Liver (tissue), 9 donors: ENCODE measurements around the gene CSTPP1. TPM values are rescaled to one million over a fixed set of nuclear protein-coding genes. Genes with fewer than 3 reads are reported as not detected.

ENCODE experiments used
- DNase-seq: peaks from one replicate; pipeline ENCODE4 v3.0.0-alpha.2; 2017; ENCODE audit warnings: low spot score
- H3K27ac ChIP-seq, 2 donors: one replicate each; pipeline ENCODE4 v1.7.0; 2013; ENCODE audit warnings: inconsistent platforms in 2 of 2, low read length in 2 of 2, control low read depth in 1 of 2, low read depth in 1 of 2, mild to moderate bottlenecking in 1 of 2
- H3K27me3 ChIP-seq, 4 donors: one replicate each; pipeline versions ENCODE4 v1.6.1 to v1.7.0; 2013; ENCODE audit warnings: low read length in 3 of 4, inconsistent platforms in 1 of 4, mild to moderate bottlenecking in 1 of 4, moderate library complexity in 1 of 4; ENCODE audit not compliant: control insufficient read depth in 4 of 4, insufficient read depth in 4 of 4
- H3K36me3 ChIP-seq, 4 donors: one replicate each; pipeline versions ENCODE4 v1.6.1 to v1.7.0; 2013; ENCODE audit warnings: low read length in 3 of 4, mild to moderate bottlenecking in 3 of 4, low read depth in 1 of 4, moderate library complexity in 1 of 4; ENCODE audit not compliant: control insufficient read depth in 4 of 4, insufficient read depth in 3 of 4
- H3K4me1 ChIP-seq, 4 donors: one replicate each; pipeline versions ENCODE4 v1.6.1 to v1.7.0; 2013; ENCODE audit warnings: low read length in 3 of 4, mild to moderate bottlenecking in 3 of 4, moderate library complexity in 1 of 4; ENCODE audit not compliant: control insufficient read depth in 4 of 4, insufficient read depth in 4 of 4
- H3K4me3 ChIP-seq, 3 donors: one replicate each; pipeline versions ENCODE4 v1.6.1 to v1.7.0; 2013; ENCODE audit warnings: low read length in 3 of 3, control low read depth in 1 of 3, low read depth in 1 of 3, mild to moderate bottlenecking in 1 of 3
- H3K9ac ChIP-seq, 2 donors: one replicate each; pipeline ENCODE4 v1.7.0; 2013; ENCODE audit warnings: low read length in 2 of 2, mild to moderate bottlenecking in 2 of 2, moderate library complexity in 2 of 2, control low read depth in 1 of 2, low read depth in 1 of 2
- H3K9me3 ChIP-seq, 4 donors: one replicate each; pipeline versions ENCODE4 v1.6.1 to v1.7.0; 2013; ENCODE audit warnings: low read length in 3 of 4; ENCODE audit not compliant: control insufficient read depth in 4 of 4
- CTCF ChIP-seq: fragments of 150-350 bp; IDR thresholded peaks from 2 replicates; pipeline ENCODE4 v1.5.1; 2017; ENCODE audit warnings: improper control_type of control experiment, low read depth, low read length; ENCODE audit not compliant: missing input control
- EGR1 ChIP-seq, 2 donors: IDR thresholded peaks; 2 replicates each; pipeline ENCODE4 v1.6.1; 2016 to 2018; ENCODE audit warnings: antibody characterized with exemption in 2 of 2, low read depth in 2 of 2
- FOXA1 ChIP-seq: IDR thresholded peaks from 2 replicates; pipeline ENCODE4 v1.6.1; 2016; ENCODE audit warnings: antibody characterized with exemption
- FOXA2 ChIP-seq: IDR thresholded peaks from 2 replicates; pipeline ENCODE4 v1.6.1; 2016; ENCODE audit warnings: antibody characterized with exemption
- GABPA ChIP-seq, 2 donors: IDR thresholded peaks in 1 of 2; conservative IDR thresholded peaks in 1 of 2; 2 replicates each; pipeline ENCODE4 v1.6.1; 2016; ENCODE audit warnings: antibody characterized with exemption in 2 of 2, mild to moderate bottlenecking in 1 of 2, moderate library complexity in 1 of 2
- HNF4A ChIP-seq, 2 donors: conservative IDR thresholded peaks; 2 replicates each; pipeline ENCODE4 v1.6.1; 2016; ENCODE audit warnings: antibody characterized with exemption in 2 of 2, mild to moderate bottlenecking in 2 of 2
- HNF4G ChIP-seq: IDR thresholded peaks from 2 replicates; pipeline ENCODE4 v1.6.1; 2016; ENCODE audit warnings: antibody characterized with exemption
- JUND ChIP-seq, 2 donors: IDR thresholded peaks; 2 replicates each; pipeline ENCODE4 v1.6.1; 2016; ENCODE audit warnings: antibody characterized with exemption in 2 of 2
- NR2F2 ChIP-seq: IDR thresholded peaks from 2 replicates; pipeline ENCODE4 v1.6.1; 2016; ENCODE audit warnings: antibody characterized with exemption
- RAD21 ChIP-seq, 2 donors: IDR thresholded peaks; 2 replicates each; pipeline ENCODE4 v1.6.1; 2016; ENCODE audit warnings: antibody characterized with exemption in 2 of 2, mild to moderate bottlenecking in 2 of 2
- REST ChIP-seq: IDR thresholded peaks from 2 replicates; pipeline ENCODE4 v1.6.1; 2016; ENCODE audit warnings: antibody characterized with exemption, mild to moderate bottlenecking
- SP1 ChIP-seq: IDR thresholded peaks from 2 replicates; pipeline ENCODE4 v1.6.1; 2018; ENCODE audit warnings: antibody characterized with exemption, mild to moderate bottlenecking
- TAF1 ChIP-seq: conservative IDR thresholded peaks from 2 replicates; pipeline ENCODE4 v1.6.1; 2016; ENCODE audit warnings: antibody characterized with exemption, mild to moderate bottlenecking
- YY1 ChIP-seq: IDR thresholded peaks from 2 replicates; pipeline ENCODE4 v1.6.1; 2016; ENCODE audit warnings: antibody characterized with exemption, mild to moderate bottlenecking
- WGBS: extraction: QIAGEN DNeasy Blood & Tissue Kit; methylation state at CpG from one replicate; pipeline ENCODE4 v1.1.7; 2013; 5-methylcytosine and 5-hydroxymethylcytosine counted together
- polyA plus RNA-seq, 2 donors: library from polyadenylated mRNA; stranded (reverse) in 1 of 2; unstranded in 1 of 2; fragments of 200-250 nt in 1 of 2; fragments of >200 nt in 1 of 2; fragmentation: Nextera tagmentation in 1 of 2; extraction: Ambion mirVana in 1 of 2; gene quantifications; one replicate each; pipeline versions ENCODE4 v1.2.1 to v1.2.3, GENCODE V29; 2013 to 2015
- total RNA-seq, 2 donors: library from RNA; depleted of rRNA; stranded (reverse); fragments of >200 nt; gene quantifications; one replicate each; pipeline ENCODE4 v1.2.3, GENCODE V29; 2014
- TF ChIP-seq, protein P1 (sequence below): IDR thresholded peaks from 2 replicates; pipeline ENCODE4 v1.6.1; 2016; ENCODE audit warnings: antibody characterized with exemption
- TF ChIP-seq, protein P2 (sequence below): IDR thresholded peaks from 2 replicates; pipeline ENCODE4 v1.6.1; 2016; ENCODE audit warnings: antibody characterized with exemption
- donor health status: healthy.
- donor health status: healthy.
- donor health status: healthy.
- donor health status: healthy.
- donor health status: healthy.

The CSTPP1 gene
- total and polyA plus RNA-seq, 4 donors: 5.4 to 6.6 (median 5.7) TPM

DNA sequence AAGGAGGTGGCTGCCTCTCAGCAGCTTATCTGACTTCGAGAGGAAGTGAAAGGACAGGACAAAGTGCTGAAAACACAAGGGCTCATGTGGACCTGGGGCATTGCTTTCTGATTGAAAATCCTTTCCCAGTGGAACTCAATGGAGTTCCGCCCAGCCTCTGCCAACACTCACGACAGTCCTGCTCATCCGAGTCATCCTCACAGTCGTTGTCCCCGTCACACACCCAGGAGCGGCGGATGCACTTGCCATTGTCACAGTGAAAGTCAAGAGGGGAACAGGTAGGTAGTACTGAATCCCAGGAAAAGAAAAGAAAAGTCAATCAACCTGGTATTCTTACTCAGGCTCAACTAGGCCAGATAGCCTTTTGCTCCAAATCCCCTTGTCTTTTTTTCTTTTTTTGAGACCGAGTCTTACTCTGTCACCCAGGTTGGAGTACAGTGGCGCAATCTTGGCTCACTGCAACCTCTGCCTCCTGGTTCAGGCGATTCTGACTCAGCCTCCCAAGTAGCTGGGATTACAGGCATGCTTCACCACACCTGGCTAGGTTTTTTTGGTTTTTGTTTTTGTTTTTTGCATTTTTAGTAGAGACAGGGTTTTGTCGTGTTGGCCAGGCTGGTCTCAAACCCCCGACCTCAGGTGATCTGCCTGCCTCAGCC is 36.3 kb upstream of the CSTPP1 start:
- Histone ChIP-seq H3K4me3 (no peak overlapping the region), H3K9me3 (no peaks in the 10 kb centered on the region), H3K36me3 (no peaks in the 10 kb centered on the region), H3K27ac (no peak overlapping the region), H3K4me1 (peaks cover 0 to 7% (median 5%) of the 10 kb centered on the region in 4 donors), H3K27me3 (no peaks in the 10 kb centered on the region), H3K9ac (no peak overlapping the region)
- 89% methylated on average over 13 of the region's 13 CpGs for WGBS
- TF ChIP-seq HNF4G (no peak), TAF1 (no peak)
- DNase-seq: no peak

DNA sequence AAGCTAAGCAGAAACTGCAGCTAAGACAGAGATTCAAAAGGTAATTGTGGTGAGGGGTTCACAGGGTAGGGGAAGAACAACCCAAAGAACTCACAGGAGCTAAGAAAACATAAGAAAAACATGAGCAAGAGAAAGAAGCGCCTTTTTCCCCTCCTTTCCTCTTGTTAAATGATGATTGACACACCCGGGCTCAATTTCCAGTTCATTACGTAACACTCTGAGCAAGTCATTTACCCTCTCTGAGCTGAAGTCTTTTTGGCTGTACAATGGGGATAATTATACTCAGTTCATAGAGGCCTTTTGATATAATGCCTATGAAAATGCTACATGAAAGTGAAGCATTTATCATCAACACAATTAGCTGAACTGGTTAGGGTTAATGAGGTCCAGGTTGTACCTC is 35.4 kb upstream of the CSTPP1 start:
- no peak for DNase-seq
- Histone ChIP-seq H3K4me3 (no peak overlapping the region), H3K36me3 (no peaks in the 10 kb centered on the region), H3K9ac (no peak overlapping the region), H3K4me1 (no peaks in the 10 kb centered on the region), H3K27ac (no peak overlapping the region), H3K27me3 (no peaks in the 10 kb centered on the region), H3K9me3 (no peaks in the 10 kb centered on the region)
- 83% methylated on average over 3 of the region's 3 CpGs for WGBS
- TF ChIP-seq RAD21 (IDR thresholded peaks at IDR 0.05) (no peak), GABPA (IDR thresholded peaks at IDR 0.05 in 1 of 2, conservative IDR thresholded peaks at IDR 0.05 in 1 of 2) (no peak), JUND (IDR thresholded peaks at IDR 0.05) (no peak), HNF4G (no peak), CTCF (no peak), FOXA2 (no peak), FOXA1 (no peak), YY1 (no peak), HNF4A (conservative IDR thresholded peaks at IDR 0.05) (no peak), REST (no peak), TAF1 (no peak), SP1 (no peak), NR2F2 (no peak), EGR1 (IDR thresholded peaks at IDR 0.05; ENCODE audit: low read depth in 2 of 2) (no peak)
- TF ChIP-seq, protein P1, sequence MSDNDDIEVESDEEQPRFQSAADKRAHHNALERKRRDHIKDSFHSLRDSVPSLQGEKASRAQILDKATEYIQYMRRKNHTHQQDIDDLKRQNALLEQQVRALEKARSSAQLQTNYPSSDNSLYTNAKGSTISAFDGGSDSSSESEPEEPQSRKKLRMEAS: no peak
- TF ChIP-seq, protein P2, sequence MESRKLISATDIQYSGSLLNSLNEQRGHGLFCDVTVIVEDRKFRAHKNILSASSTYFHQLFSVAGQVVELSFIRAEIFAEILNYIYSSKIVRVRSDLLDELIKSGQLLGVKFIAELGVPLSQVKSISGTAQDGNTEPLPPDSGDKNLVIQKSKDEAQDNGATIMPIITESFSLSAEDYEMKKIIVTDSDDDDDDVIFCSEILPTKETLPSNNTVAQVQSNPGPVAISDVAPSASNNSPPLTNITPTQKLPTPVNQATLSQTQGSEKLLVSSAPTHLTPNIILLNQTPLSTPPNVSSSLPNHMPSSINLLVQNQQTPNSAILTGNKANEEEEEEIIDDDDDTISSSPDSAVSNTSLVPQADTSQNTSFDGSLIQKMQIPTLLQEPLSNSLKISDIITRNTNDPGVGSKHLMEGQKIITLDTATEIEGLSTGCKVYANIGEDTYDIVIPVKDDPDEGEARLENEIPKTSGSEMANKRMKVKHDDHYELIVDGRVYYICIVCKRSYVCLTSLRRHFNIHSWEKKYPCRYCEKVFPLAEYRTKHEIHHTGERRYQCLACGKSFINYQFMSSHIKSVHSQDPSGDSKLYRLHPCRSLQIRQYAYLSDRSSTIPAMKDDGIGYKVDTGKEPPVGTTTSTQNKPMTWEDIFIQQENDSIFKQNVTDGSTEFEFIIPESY: no peak
